BE2C (cell line): ENCODE results near the gene ATP8B2.
"Not testable (repeated sequence)": the region's sequence is repeated elsewhere in the genome, so short reads cannot be mapped to it uniquely, and the experiment has no call there.

ENCODE experiments used
- DNase-seq: peaks from one replicate; pipeline ENCODE4 v3.0.0-alpha.2; 2020
- H3K27me3 ChIP-seq: fragments of 250-450 bp; sonication (Bioruptor Pico); 2 replicates; pipeline ENCODE4 v1.5.1; 2020; ENCODE audit warnings: mild to moderate bottlenecking
- H3K36me3 ChIP-seq: fragments of 250-450 bp; sonication (Bioruptor Pico); 2 replicates; pipeline ENCODE4 v1.5.1; 2020; ENCODE audit warnings: mild to moderate bottlenecking
- H3K4me1 ChIP-seq: fragments of 250-450 bp; sonication (Bioruptor Pico); 2 replicates; pipeline ENCODE4 v1.5.1; 2020
- H3K4me3 ChIP-seq: 2 replicates; pipeline ENCODE4 v1.5.1; 2011; ENCODE audit warnings: low read depth, low read length
- H3K9me3 ChIP-seq: fragments of 250-450 bp; sonication (Bioruptor Pico); 2 replicates; pipeline ENCODE4 v1.5.1; 2020
- CTCF ChIP-seq: IDR thresholded peaks from 2 replicates; pipeline ENCODE4 v1.5.1; 2012; ENCODE audit warnings: mild to moderate bottlenecking, low read depth, low read length

ATP8B2 gene

GRCh38 chr1:154337253-154337894, 12.0 kb downstream of the ATP8B2 start:
- no peak for TF ChIP-seq CTCF
- no peak for DNase-seq
- no peaks in the 10 kb centered on the region for H3K27me3 ChIP-seq
- H3K9me3 ChIP-seq: no peaks in the 10 kb centered on the region
- peaks cover 64% of the 10 kb centered on the region for H3K36me3 ChIP-seq
- no peak overlapping the region for H3K4me3 ChIP-seq
- no peaks in the 10 kb centered on the region for H3K4me1 ChIP-seq

GRCh38 chr1:154338875-154339274, 13.6 kb downstream of the ATP8B2 start:
- peaks cover 74% of the 10 kb centered on the region for H3K36me3 ChIP-seq
- H3K4me3 ChIP-seq: no peak overlapping the region
- DNase-seq: no peak
- H3K27me3 ChIP-seq: no peaks in the 10 kb centered on the region
- H3K4me1 ChIP-seq: no peaks in the 10 kb centered on the region
- no peak for TF ChIP-seq CTCF
- H3K9me3 ChIP-seq: no peaks in the 10 kb centered on the region

GRCh38 chr1:154341366-154341765, 16.0 kb downstream of the ATP8B2 start:
- H3K4me3 ChIP-seq, H3K9me3 ChIP-seq, DNase-seq, H3K27me3 ChIP-seq, H3K4me1 ChIP-seq: not testable (repeated sequence)
- peaks cover 83% of the 10 kb centered on the region for H3K36me3 ChIP-seq

- no peak for DNase-seq
- Histone ChIP-seq H3K4me1 (no peaks in the 10 kb centered on the region), H3K36me3 (peaks cover 86% of the 10 kb centered on the region), H3K4me3 (no peak overlapping the region), H3K9me3 (no peaks in the 10 kb centered on the region), H3K27me3 (no peaks in the 10 kb centered on the region)
- no peak for TF ChIP-seq CTCF
Measured at GRCh38 chr1:154342132-154342531, 16.8 kb downstream of the ATP8B2 start.

GRCh38 chr1:154342836-154343472, 17.6 kb downstream of the ATP8B2 start:
- Histone ChIP-seq H3K27me3 (no peaks in the 10 kb centered on the region), H3K4me3 (no peak overlapping the region), H3K36me3 (peaks cover 79% of the 10 kb centered on the region), H3K9me3 (no peaks in the 10 kb centered on the region), H3K4me1 (no peaks in the 10 kb centered on the region)
- no peak for DNase-seq
- TF ChIP-seq CTCF: no peak

GRCh38 chr1:154344977-154345837, 19.9 kb downstream of the ATP8B2 start:
- H3K9me3 ChIP-seq: no peaks in the 10 kb centered on the region
- H3K4me1 ChIP-seq: no peaks in the 10 kb centered on the region
- no peaks in the 10 kb centered on the region for H3K27me3 ChIP-seq
- DNase-seq: peak; percentile 67
- peaks cover 82% of the 10 kb centered on the region for H3K36me3 ChIP-seq
- H3K4me3 ChIP-seq: no peak overlapping the region
- TF ChIP-seq CTCF: peak; percentile 70
